PFSK-1 (cell line): Measurements from ENCODE around the gene ALPK3.

Source experiments
- POLR2AphosphoS5 ChIP-seq: IDR thresholded peaks from 2 replicates; pipeline ENCODE4 v1.6.1; 2012; ENCODE audit warnings: low read depth, mild to moderate bottlenecking, control low read depth, low read length, moderate library complexity
- TF ChIP-seq, protein P1 (sequence below), 2 experiments: IDR thresholded peaks; 2 replicates each; pipeline versions ENCODE4 v1.6.1 to v1.8.0; 2011 to 2012; ENCODE audit warnings: low read depth in 2 of 2, low read length in 2 of 2, control low read depth in 1 of 2, inconsistent platforms in 1 of 2, mild to moderate bottlenecking in 1 of 2, moderate library complexity in 1 of 2; ENCODE audit not compliant: insufficient read depth in 1 of 2

- TF ChIP-seq, protein P1, sequence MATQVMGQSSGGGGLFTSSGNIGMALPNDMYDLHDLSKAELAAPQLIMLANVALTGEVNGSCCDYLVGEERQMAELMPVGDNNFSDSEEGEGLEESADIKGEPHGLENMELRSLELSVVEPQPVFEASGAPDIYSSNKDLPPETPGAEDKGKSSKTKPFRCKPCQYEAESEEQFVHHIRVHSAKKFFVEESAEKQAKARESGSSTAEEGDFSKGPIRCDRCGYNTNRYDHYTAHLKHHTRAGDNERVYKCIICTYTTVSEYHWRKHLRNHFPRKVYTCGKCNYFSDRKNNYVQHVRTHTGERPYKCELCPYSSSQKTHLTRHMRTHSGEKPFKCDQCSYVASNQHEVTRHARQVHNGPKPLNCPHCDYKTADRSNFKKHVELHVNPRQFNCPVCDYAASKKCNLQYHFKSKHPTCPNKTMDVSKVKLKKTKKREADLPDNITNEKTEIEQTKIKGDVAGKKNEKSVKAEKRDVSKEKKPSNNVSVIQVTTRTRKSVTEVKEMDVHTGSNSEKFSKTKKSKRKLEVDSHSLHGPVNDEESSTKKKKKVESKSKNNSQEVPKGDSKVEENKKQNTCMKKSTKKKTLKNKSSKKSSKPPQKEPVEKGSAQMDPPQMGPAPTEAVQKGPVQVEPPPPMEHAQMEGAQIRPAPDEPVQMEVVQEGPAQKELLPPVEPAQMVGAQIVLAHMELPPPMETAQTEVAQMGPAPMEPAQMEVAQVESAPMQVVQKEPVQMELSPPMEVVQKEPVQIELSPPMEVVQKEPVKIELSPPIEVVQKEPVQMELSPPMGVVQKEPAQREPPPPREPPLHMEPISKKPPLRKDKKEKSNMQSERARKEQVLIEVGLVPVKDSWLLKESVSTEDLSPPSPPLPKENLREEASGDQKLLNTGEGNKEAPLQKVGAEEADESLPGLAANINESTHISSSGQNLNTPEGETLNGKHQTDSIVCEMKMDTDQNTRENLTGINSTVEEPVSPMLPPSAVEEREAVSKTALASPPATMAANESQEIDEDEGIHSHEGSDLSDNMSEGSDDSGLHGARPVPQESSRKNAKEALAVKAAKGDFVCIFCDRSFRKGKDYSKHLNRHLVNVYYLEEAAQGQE (IDR thresholded peaks at IDR 0.05; ENCODE audit: insufficient read depth in 1 of 2, low read depth in 2 of 2, low read length in 2 of 2), result no peak
- no peak for TF ChIP-seq POLR2AphosphoS5
These were observed 42.5 kb downstream of the ALPK3 start for GRCh38 chr15:84859651-84860050.
